Embryonic facial prominence (tissue), 1 donor: ENCODE results near the gene SREBF1.

Experiments used
- DNase-seq: peaks from one replicate; pipeline ENCODE4 v3.0.0-alpha.2; 2016; ENCODE audit errors: extremely low spot score

Gene SREBF1

DNA sequence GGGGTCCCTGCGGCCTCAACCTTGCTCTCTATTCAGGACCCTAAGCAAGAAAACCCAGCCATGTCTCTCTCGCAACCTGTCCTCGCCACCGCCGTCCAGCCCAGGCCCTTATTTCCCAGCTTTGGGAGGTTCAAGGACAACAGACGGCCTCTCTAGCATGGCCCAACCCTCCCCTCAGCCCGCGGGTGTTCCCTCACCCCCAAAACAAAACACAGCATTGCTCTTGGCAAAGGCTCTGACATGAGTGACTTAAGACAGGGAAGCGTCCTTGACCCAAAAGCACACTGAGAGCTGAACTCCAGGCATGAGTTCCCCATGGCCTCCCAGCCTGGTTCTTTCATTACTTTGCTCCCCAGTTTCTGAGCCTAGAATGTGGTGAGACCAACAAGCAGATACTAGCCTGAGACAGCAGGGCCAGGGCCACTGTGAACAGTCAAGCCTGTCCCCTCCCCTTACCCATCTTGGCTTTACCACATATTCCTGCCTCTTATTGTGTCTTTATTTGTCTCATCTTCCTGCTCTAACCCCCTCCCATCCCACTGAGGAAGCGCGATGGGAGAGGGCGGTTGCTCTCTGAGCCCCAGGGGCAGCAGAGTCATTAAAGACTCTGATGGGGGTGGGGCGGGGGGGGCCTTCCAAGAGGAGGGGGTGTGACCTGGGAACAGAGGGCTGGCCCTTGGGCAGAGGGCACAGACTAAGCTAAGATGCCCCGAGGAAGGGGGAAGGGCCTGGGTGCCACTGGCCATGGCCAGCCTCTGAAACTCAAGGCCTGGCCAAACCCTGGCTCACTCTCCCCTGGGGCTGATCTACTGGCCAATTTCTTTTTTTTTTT lies 11.8 kb downstream of the SREBF1 start:
- DNase-seq: no peak

DNA sequence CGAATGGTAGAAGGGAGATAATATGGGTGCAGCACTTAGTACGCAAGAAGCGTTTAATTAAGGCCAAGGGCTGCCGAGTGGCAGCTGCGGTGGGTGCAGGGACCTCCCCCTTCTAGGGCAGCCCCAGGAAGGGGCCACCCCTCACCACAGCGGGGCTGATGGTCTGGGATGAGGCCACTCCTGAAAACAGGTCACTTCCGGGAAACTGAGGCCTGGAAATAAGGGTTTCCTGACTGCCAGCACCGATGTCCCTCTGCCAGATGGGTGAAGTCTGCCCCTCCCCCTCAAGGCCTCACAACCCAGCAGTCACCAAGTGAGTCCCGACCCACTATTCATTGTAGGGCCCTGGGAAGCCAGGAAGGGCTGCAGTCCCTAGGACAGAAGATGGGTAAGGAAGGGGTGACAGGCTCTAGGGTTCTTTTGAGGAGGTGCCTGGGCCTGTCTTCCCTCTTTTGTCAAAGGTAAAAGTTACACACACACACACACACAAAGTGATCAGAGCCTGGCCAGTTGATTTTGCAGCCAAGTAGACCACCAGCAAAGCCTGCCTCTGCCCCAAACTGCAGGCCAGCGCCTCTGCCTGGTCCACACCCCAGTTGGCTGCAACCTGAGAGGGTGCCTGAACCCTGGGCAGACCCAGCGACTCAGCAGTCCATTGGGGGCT lies 12.5 kb downstream of the SREBF1 start:
- DNase-seq: no peak

DNA sequence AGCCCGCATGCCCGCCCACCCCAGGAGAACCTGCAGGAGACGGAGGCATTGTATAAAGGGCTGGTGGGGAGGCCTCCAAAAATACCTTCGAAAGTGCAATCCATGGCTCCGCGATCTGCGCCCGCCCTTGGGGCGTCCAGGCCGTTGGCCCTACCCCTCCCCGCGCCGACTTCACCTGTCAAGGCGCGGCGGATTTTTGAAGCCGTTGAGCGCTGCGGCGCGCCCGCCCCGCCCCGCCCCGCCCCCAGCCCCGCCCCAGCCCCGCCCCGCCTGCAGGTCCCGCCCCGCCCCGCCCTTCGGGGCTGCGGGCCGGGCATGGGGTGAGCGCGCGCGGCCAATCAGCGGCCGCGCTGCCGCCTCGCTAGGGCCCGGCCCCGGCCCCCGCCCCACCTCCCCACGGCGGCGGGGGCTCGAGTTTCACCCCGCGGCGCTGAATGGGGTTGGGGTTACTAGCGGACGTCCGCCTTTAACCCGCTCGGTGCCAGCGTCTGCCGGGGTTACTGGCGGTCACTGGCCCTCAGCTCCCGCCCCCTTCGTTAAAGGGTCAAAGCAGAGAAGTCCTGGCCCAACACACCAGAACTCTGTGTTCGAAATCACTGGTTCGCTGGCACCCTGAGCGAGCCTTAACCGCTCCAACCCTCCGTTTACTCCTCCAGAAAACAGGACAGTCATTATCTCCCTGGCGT lies 13.2 kb downstream of the SREBF1 start:
- no peak for DNase-seq

DNA sequence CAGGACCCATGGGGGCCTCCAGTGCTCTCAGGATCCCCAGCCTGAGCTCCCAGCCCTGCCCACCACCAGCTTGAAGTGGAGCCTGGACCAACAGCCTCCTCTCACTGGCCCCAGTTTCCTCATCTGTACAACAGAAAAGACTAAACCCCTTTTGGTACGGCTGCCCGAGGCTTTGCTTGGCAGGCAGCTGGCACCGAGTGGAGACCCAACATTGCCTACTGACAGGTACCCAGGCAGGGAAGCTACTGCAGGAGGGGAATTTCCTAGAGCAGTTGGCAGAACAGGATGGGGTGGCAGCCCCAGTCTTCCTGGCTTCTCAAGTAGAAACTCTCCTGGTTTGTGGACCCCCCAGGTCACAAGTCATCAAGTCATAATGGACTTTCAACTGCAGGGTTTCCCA lies 14.2 kb downstream of the SREBF1 start:
- no peak for DNase-seq

DNA sequence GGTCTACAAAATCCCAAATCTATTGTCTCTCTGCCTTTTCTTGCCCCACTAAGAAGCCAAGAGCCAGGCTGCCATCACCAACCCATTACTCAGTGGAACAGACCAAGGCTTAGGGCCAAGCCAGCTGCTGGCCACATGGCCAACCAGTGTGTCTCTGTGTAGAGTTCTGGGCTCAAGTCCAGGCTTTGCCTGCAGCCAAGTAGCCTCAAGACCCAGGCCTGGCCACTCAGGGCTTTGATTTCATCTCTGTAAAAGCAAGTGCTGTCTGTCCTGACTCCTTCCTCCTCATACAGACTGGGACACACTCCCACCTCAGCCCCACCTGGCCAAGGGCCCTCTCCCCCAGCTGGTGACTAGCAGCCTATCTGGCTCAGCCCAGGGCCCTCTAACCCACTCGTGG lies 14.6 kb downstream of the SREBF1 start:
- no peak for DNase-seq

DNA sequence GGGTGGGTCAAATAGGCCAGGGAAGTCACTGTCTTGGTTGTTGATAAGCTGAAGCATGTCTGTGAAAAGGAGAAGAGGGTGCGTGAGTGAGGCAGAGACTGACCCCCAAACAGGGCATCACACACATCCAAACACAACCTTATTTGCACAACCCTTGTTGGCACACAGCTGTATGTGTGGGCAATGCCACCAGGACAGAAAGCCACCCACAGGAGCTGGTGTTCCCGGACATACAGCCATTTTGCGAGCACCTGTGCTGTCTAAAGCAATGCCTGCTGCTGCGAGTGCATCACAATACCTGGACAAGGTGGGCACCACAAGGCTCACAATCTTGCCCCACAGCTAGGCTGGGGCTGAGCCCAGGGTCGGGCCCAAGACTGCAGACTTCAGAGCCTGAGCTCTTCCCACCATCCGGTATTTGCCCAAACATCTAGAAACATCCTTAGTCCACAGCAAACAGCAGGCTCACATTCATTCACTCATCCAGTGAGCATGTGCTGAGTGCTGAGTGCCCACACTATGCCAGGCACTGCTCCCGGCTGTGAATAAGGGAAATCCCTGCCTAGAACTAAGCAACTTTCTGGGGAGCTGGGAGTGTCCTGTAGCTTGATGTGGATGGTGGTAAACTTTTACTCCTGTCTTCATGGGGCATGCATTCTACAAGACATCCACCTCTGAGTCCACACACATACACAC lies 16.2 kb downstream of the SREBF1 start:
- no peak for DNase-seq

DNA sequence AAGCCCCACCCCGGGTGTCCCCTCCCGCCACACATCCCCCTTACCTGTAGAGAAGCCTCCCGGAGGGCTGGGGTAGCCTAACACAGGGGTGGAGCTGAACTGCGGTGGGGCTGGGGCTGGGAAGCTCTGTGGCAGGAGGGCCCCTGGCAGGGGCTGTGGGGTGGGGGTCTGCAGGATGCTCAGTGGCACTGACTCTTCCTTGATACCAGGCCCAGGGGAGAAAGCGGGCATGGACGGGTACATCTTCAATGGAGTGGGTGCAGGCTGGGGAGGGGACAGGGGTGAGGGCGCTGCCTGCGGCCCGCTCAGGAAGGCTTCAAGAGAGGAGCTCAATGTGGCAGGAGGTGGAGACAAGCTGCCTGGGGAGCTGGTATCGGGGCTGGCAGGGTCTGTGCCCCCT lies 16.7 kb downstream of the SREBF1 start:
- DNase-seq: no peak

DNA sequence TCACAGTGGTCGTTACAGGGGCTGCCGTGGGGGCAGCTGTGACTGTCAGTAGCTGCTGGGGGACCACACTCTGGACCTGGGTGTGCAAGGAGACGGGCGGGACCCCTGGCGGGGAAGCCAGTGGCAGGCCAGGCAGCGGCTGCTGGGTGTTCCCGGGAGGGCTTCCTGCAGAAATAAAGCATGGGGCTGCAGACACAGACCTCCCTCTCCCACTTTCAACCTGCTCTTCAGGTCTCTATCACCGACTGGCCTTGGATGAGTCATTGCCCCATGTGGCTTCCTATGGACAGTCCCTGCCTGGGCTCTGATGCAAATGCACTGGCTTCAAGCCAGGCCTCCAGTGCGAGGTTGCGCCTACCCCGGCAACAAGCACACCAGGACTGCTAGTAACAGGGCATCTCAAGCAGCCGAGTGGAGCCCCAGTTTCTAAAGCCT lies 17.2 kb downstream of the SREBF1 start:
- DNase-seq: no peak

DNA sequence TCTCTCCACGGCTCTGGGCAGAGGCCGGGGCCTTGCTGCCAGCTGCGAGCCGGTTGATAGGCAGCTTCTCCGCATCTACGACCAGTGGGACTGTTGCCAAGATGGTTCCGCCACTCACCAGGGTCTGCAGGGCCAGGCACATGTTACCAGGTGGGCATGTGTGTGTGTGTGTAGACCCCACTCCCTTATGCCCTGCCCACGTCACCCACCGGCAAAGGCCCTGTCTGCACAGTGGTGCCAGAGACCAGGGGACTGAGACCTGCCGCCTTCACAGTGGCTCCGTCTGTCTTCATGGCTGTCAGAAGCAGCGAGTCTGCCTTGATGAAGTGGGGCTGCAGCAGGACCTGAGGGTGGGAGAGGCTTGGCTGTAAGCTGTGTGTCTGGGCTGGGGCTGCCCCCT lies 17.7 kb downstream of the SREBF1 start:
- no peak for DNase-seq

DNA sequence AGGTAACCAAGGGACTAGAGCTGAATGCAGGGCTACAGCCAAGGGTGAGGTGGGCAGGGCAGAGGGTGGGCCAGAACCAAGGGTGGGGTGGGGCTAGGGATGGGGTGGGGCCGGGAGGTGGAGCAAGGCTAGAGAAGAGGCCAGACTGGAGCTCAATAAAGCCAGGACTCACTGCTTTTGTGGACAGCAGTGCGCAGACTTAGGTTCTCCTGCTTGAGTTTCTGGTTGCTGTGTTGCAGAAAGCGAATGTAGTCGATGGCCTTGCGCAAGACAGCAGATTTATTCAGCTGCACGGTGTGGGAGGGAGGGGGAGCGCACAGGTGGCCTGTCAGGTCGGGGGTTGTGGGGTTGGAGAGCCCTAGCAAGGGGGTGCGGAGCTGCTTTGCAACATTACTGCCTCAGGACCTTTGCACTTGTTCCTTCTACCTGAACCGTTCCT lies 18.7 kb downstream of the SREBF1 start:
- DNase-seq: no peak

DNA sequence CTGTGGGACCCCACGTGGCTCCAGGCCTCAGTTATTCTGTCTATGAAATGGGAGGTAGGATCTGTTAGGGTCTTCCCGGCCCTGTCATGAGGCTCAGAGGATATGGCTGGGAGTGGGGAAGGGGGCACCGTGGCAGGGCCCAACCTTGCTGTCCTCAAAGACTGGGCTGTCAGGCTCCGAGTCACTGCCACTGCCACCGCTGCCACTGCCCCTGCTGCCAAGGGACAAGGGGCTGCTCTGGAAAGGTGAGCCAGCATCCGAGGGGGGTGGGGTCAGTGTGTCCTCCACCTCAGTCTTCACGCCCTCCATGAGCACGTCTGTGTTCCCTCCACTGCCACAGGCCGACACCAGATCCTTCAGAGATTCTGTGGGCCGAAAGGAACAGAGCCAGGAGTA lies 19.2 kb downstream of the SREBF1 start:
- DNase-seq: no peak

DNA sequence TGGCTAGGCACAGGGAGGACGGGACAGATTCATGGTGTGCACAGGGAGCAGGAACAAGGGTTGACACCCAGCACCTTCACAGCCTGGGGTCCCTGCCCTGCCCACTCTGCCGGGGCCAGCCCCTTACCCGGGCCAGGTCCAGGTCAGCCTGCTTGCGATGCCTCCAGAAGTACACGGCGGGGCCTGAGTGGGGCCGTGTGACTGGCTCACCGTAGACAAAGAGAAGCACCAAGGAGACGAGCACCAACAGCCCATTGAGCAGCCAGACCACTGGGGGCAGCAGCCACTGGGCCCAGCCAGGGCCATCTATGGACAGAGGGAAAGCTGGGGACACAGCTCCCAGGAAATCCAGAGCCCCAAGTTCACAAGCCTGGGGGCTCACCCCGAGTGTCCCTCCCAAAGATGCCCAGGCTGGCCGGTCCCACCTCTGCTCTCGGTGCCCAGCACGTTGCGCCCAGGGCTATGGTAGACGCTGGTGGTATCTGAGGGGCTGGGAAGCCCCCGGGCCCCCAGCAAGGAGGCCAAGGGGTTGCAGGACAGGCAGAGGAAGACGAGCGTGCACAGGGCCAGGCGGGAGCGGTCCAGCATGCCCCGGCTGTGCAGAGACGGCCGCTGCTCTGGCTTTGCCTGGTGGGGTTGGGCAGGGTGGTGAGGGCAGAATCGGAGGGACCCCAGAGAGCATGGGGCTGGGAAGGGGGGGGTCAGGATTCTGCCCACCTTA lies 19.8 kb downstream of the SREBF1 start:
- no peak for DNase-seq

DNA sequence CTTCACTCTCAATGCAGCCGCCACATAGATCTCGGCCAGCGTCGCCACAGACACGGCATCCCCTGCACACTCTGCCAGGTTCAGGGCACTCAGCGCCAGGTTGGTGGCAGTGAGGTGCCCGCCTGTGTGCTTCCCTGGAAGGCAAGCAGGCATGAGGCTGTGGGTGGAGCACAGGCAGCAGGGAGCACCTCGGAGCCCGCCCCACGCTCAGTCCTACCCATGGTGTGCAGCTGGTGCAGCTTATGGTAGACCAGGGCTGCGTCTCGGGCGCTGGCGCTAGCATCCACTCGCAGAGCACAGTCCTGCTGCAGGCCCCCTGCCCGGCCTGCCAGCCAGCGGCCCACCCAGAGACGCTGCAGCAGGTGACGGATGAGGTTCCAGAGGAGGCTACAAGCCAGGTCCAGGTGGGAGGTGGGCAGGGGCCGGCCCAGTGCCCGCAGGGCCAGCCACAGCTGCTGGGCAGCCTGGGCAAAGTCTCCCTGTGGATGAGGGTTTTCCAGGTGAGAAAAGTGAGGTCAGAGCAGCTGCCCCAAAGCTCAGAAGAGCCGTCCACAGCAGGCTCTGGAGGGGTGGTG lies 20.5 kb downstream of the SREBF1 start:
- DNase-seq: no peak

DNA sequence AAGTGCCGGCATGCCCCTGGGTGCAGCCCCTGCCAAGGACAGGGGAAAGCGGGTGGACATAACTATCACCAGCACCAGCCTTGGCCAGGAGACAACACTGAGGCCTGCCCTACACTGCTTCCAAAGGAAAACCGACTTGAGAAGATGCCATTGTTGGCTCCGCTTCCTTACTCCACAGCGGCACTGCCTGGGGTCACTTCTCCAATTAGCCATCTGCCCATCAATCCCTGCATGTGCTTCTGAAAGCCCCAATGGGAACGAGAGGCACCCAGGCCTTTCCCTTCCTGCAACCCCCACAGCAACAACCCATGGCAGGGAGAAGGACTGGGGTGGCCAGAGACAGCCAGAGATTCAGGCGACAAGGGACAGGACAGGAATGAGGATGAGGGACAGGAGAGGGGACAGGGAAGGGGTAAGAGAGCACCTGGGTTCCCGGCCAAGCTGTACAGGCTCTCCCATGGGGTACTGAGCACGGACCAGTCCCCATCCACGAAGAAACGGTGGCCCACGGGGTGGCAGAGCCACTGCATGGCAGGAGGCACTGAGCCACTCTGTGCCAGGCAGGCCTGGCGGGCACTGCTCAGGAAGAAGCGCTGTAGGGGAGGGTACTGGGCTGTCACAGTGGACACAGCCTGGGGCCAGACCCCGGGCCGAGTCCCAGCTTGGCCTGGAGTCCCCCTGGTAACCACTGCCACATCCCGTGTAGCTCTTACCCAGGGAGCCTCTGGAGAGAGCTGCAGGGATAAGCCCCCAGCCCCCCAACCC lies 21.2 kb downstream of the SREBF1 start:
- no peak for DNase-seq

DNA sequence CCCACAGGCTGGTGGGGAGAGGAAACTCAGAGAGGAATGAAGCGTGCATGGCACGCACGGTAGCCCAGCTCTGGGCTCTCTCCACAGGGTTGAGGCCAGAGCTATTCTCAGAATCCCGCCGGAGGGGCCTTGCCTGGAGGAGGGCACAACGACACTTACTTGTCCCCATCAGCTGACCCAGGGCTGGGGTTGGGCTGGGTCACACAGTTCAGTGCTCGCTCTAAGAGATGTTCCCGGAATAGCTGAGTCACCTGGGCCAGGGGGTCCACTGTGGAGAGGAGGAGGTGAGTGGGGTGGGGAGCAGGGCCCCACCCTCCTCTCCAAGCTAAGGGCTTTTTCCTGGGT lies 21.8 kb downstream of the SREBF1 start:
- DNase-seq: no peak

DNA sequence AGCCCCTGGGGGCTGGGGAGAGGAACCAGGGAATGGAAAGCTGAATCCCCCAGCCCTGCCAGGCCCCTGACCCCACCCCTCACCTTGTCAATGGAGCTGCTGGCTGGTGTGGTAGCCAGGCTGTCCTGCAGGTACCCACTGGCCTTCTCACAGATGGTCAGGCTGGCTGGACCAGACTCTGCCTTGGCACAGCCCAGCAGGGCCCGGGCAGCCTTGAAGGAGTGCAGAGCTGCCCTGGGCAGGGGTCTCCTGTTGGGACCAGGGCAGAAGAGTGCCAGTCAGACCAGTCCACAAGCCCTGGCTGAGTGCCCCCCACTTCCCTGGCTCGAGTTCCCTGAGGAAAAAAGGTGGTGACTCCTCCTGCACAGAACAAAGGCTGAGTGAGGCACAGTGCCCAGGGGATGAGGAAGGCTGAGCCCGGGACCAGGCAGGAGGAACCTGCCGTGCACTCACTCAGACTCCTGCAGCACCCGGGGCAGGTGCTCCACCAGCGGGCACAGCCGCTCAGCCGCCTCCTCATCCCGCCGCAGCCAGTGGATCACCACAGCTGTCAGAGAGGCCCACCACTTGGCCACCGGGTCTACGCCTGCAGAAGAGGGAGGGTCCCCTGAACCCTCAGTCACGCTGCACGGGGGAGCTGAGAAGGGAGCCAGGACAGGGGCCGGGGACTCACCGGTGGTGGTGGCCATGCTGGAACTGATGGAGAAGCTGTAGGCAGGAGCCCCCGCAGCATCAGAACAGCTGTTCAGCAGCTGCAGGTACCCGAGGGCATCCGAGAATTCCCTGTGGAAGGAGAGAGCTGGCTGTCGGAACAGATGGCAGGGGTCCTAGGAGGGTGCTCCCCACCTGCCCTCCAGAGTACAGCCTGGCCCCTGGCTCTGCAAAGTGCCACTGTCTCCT lies 22.4 kb downstream of the SREBF1 start:
- no peak for DNase-seq

DNA sequence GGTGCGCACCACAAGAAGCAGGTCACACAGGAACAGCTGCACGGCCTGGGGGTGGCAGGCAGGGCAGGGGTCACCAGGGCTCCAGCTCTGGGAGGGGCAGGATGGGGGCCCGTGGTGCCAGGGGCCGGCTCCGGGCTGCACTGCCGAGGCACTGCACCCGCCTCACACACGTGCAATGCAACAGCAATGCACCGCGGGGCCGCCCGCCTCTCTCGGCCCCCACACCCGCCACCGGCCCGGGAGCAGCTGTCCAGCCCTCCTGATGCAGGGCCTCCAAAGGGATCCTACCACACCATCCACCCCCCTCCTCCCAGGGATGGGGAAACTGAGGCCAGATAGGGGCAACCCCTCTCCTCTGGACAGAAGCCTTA lies 23.1 kb downstream of the SREBF1 start:
- no peak for DNase-seq

DNA sequence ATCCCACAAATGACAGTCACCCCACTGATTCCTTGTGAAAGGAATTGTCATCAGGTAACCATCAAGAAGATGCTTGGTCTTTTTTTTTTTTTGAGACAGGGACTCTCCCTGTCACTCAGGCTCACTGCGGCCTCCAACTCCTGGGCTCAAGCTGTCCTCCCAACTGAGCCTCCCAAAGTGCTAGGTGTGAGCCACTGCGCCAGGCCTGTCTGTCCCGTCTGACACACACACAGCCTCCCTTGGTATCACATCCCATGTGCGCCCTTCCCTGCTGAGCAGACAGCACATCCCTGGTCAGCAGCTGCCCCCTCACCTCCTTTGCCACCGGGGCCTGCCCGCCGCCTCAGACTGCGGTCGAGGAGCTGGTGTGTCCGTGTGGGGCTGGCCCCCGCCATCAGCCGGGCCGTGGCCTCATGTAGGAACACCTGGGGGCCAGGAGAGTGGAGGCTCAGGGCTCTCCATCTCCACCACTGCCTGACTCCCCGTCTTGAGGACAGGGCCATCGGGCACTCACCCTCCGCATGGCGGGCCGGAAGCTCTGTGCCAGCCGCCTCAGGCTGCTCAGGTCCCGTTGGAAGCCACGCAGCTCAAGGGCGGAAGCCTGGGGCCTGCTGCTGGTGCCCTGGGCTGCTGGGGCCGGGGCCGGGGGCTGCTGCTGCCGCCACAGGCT lies 23.6 kb downstream of the SREBF1 start:
- no peak for DNase-seq
